ENCODE measurements around the gene DCUN1D3.
"Not testable (repeated sequence)": the region's sequence is repeated elsewhere in the genome, so short reads cannot be mapped to it uniquely, and the experiment has no call there.

DCUN1D3 gene

DNA sequence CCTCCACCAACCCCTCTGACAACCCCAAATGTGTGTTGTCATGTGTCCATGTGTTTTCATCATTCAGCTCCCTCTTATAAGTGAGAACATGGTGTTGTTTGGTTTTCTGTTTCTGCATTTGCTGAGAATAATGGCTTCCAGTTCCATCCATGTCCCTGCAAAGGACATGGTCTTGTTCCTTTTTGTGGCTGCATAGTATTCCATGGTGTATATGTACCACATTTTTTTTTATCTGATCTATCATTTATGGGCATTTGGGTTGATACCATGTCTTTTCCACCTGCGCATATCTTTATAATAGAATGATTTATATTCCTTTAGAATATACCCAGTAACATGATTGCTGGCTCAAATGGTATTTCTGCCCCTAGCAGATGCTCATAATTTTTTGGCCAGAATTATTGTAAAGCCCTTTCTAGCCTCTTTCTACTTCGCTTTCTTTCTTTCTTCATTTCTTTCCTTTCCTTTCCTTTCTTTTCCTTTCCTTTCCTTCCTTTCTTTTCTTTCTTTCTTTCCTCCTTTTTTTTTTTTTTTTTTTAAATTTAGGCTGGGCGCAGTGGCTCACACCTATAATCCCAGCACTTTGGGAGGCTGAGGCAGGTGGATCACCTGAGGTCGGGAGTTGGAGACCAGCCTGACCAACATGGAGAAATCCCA is 81.1 kb downstream of the DCUN1D3 start:
- DNase-seq, result no peak

DNA sequence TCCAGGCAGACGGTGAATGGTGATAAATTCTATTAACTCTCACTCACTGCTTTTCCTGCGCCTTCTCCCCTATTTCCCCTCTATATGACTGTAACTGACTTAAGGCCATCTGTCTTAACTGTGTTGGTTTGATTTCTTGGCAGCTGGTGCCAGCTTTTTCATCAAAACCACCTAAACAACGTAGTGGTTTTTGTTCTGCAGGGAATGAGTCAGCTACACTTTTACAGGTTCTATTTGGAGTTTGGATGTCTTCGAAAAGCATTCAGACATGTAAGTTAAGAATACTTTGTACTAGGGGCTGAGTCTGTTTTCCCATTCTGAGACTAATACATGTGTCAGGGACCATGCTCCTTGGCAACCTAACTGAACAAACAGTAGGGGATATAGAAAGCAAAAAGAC is 85.4 kb downstream of the DCUN1D3 start:
- DNase-seq, result no peak

DNA sequence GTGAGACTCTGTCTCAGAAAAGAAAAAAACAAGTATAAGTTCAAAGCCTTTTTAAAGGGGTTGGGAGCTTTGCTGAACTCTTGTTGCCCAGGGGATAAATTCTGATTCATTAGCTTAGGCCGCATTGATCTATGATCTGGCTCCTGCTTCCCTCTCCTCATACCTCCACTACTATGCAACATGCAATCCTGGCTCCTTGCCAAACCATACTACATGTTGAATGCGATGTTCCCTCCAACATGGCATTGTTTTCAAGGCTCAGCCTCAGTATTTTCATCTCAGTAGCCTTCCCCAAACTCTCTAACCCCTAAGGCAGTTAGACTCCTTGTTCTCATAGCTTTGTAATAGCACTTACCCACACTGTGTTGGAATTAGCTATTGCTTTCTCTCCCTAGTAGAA is 87.6 kb downstream of the DCUN1D3 start:
- DNase-seq, result no peak

DNA sequence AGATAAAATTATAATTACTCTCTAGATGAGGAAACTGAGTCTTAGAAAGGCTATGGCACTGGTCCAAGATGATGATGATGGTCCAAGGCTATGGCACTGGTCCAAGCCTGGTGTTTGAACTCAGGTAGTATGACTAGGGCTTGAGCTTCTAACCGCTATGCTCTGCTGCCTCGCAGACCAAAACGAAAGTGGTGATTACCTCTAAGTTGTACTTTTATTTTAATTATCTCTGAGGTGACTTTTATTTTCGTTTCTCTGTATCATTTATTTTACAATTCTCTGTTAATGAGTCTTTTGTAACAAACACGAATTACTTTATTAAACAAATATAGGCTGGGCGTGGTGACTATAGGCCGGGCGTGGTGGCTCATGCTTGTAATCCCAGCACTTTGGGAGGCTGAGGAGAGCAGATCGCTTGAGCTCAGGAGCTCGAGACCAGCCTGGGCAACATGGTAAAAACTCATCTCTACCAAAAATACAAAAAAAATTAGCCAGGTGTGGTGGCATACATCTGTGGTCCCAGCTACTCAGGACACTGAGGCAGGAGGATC is 88.2 kb downstream of the DCUN1D3 start:
- no peak for DNase-seq

DNA sequence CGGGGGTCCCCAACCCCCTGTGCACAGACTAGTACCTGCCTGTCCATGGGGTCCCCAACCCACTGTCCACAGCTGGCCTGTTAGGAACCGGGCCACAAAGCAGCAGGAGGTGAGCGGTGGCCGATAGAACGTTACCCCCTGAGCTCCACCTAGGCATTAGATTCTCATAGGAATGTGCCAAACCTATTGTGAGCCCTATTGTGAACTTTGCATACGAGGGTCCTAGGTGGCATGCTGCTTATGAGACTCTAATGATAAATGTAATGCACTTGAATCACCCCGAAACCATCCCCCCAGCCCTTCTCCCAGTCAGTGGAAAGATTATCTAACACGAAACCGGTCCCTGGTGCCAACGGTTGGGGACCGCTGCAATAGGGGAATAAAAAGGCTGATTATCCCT is 92.3 kb downstream of the DCUN1D3 start:
- no peak for DNase-seq

DNA sequence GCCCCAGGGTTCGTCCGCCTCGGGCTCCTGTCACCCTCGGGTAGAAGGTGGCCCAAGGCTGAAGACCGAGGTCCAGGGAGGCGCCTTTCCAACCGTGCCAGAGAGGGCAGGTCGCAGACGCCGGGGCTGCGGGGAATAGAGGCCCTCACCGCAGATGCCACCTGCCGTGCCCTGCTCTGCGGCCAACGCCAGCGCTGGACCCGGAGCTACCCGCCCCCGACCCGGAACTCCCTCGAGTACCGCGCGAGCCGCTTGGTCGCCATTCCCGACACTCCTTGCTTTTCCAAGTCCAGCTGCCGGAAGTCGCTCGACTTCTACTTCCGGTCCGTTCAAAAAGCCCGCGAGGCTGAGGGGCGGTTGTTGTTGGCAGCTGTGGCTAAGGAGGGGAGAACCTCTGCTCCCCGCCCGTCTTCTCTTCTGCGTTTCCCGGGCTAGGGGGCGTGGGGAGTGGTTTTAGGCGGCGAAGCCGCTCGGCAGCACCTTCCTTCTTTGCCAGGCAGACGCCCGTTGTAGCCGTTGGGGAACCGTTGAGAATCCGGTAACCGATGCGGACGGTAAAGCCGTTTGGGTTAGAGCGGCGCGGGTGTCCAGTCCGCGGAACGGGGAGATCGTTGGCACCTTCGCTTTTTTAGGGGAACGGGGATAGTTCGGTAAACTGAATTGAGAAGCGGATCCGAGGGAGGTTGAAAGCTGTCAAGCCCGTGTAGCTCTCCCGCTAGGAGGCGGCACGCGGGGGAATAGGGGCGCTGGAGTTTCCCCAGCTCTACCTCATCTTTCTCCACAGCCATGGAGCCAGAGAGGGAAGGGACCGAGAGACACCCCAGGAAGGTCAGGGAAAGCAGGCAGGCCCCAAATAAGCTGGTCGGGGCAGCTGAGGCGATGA is 93.7 kb downstream of the DCUN1D3 start, which contains the start of the genes ERI2 and REXO5:
ERI2 (minus strand) TSS at position 305 of the 883 bp plus-strand sequence; CDS start at position 263, 42 bp downstream.
REXO5 (plus strand) TSS at position 360 of the 883 bp plus-strand sequence; CDS start at position 787, 427 bp downstream.
- DNase-seq, result peak; percentile 90

DNA sequence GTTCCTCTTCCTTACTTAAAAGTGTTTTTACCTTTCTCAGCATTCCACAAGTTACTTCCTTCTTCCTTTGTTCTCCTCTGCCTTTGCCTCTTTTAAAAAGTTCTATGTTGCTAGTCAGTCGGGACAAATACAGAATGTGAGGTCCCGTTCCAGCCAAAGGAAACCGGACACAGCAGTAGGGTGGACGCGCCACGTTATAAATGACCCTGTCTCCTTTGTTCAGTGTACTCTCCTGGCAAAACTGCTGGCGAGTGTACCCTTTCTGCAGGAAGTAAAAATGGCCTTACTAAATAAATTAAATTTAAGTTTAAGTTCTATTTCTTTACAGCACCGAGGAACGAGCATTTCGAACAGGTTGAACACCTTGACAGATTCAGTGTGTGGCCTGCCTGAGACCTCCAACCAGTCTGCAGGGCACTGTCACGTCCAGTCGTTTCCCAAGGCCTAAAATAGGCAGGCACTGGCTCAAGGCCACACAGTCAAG is 94.4 kb downstream of the DCUN1D3 start:
- DNase-seq, result not testable (repeated sequence)

Data from HCEC 1CT (cell line).